Panc1 (cell line): ENCODE data around the gene SLC27A2.

Source experiments
- SIN3A ChIP-seq: IDR thresholded peaks from 2 replicates; pipeline ENCODE4 v1.6.1; 2012; ENCODE audit warnings: low read depth, mild to moderate bottlenecking, low read length, moderate library complexity, borderline replicate concordance; ENCODE audit not compliant: insufficient read depth
- TF ChIP-seq, protein P1 (sequence below): fragments of 450-650 bp; IDR thresholded peaks from 2 replicates; pipeline ENCODE4 v1.5.1; 2017; ENCODE audit warnings: mild to moderate bottlenecking

DNA sequence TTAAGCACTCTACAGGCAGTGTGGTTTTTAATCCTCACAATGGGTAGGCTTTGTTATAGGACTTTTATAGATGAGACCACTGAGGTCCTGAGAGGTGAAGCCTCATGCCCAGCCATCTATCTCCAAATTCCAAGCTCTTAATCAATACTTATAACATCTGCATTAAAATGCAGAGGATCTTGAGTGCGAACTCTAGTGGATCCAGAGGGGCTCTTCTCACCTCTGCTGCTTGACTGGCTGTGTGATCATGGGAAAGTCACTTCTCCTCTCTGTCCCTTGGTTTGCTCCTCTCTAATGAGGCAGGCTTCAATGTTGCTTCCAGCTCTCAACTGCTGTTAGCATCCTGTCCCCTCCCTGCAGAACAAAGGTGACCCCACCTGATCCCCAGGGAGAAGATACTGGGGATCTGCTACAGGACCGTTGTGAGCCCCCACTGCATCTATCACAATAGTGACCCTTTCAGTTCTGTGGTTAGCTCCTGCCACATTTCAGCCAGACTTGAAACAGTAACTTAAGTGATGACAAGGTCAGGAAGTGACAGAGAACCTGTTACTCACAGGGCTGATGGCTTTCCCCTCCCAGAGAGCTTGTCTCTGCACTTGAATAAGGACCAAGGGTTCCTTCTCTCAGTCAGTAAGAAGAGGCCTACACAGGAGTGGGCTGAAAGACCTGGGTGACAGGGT, 1.3 kb downstream of the SLC27A2 start:
- no peak for TF ChIP-seq SIN3A
- TF ChIP-seq, protein P1, sequence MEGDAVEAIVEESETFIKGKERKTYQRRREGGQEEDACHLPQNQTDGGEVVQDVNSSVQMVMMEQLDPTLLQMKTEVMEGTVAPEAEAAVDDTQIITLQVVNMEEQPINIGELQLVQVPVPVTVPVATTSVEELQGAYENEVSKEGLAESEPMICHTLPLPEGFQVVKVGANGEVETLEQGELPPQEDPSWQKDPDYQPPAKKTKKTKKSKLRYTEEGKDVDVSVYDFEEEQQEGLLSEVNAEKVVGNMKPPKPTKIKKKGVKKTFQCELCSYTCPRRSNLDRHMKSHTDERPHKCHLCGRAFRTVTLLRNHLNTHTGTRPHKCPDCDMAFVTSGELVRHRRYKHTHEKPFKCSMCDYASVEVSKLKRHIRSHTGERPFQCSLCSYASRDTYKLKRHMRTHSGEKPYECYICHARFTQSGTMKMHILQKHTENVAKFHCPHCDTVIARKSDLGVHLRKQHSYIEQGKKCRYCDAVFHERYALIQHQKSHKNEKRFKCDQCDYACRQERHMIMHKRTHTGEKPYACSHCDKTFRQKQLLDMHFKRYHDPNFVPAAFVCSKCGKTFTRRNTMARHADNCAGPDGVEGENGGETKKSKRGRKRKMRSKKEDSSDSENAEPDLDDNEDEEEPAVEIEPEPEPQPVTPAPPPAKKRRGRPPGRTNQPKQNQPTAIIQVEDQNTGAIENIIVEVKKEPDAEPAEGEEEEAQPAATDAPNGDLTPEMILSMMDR = no peak
